ENCODE results near the gene TLR9.

TLR9 gene

DNA sequence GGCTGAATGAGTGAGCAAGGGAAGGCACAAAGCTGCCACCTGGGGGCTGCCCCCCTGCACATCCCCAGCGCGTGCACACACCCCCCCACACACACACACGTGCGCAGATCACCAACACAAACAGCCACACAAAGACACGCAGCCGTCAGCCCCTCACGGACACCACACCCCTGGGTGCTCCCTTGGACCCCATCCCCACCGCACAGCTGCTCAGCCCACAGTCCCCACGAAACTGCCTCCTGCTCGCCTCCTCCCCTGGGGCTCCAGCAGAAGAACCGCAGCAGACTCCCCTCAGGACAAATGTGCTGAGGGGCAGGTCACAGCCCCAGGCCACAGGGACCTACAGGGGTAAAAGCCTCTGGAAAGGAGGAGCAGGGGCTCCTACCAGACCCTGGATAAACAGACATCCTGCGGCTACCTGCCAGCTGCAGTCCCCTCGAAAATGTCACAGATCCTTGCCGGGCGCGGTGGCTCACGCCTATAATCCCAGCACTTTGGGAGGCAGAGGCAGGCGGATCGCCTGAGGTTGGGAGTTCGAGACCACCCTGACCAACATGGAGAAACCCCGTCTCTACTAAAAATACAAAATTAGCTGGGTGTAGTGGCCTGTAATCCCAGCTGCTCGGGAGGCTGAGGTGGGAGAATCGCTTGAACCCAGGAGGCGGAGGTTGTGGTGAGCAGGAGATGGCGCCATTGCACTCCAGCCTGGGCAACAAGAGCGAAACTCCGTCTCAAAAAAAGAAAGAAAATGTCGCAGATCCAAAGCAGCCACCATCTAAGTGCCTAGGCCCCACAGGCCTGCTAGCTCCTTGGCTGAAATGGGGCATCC is 7.0 kb upstream of the TLR9 start:
- no peak for DNase-seq

DNA sequence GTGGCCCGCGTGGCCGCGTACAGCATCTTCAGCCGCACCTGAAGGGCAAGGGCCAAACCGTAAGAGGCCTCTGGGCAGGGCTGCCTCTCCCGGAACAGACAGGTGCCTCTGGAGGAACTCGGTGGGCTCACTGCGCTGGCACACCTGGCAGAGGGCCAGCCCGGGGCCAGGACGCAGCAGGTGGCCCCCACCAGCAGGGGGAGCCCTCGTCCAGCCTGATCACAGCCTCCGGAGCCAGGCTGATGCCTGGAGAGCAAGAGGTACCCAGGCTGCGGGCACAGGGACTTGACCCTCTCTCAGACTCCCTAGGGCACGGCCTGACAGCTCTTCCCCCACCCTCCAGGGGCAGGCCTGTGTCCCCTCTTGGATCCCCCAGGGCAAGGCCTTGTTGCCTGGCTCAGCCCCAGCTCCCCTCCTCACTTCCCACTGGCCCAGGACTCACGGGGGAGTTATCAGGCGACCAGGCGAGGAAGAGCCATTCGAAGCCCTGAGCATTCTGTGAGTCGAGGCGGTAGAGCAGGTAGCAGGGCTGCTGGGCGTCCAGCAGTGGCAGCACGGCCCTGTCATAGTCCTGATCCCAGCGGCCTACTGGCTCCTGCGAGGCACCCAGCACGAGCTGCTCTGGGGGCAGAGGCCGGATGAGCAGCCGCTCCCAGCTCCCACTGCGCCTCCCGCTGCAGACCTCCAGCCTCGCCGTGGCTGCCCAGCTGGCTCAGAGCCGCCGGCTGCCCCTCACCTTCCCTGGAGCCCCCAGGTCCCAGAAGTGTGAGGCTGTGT is 6.2 kb upstream of the TLR9 start:
- DNase-seq = peak; percentile 92

DNA sequence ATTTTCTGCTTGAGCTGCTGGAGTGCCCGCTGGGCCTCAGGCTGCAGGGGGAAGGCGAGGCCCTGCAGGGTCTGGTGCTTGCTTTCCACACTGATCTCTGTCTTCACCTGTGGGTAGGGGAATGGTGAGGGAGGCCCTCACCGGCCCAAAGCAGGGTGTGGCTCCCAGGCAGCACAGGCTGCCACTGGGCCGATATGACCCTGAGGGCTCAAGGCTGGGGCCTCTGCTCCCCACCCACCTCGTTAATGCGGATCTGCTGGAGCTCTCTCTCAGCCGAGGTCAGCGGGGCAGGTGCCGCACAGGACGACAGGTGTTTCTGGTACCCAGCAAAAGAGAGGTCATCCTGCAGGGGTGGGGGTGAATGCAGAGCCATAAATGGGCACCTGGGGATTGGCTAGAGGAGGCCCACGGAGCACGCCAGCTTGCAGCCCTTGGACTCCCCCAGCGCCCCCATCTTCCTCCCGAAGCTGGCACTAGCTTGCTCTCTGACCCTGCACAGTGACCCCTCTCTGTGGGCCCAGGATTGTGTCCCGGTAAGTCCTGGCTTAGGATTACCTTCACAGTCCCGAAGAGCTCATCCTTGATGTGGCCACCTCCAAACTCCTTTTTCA is 5.5 kb upstream of the TLR9 start:
- no peak for DNase-seq

- DNase-seq = no peak
Measured at GRCh38 chr3:52230461-52230860, 5.0 kb upstream of the TLR9 start.

DNA sequence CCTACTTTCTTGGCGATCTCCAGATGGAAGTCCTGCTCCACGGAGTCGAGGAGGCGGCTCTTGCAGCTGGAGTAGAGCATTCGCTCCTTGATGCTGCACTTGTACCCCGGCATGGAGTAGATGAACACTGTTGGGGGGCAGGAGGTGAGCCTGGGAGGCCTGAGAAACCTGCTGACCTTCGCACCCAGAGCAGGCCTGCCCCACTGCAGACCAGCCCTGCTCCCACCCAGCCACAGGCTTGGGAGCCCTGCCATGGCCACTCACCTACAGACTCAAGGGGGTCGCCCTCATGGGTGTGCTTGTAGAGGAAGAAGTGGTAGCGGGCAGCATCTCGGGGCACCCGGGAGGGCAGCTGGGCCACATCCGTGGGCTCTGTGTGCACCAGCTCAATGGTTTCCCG is 4.2 kb upstream of the TLR9 start:
- DNase-seq = no peak

DNA sequence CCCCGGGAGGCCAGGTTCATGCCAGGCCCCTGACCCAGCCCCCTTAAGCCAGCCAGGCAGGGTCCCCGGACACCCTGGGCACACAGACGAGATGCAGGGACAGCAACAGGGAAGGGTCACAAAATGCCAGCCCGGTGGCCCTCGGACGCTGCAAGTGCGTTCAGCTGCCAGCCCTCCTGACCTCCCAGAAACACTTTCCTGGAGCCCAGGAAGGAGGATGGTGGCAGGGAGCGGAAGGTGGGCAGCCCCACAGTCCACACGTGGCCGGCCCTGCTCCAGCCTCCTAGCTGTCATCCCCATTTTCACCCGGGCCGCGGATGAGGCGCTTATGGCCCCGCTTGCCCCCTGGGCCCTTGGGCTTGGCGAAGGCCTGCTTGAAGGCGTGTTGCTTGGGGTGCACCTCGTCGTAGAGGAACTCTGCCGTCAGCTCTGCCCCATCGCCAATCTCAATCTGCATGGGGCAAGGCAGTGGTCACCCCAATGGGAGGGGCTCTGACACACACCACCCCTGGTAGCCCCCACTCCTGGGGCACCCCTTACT is 3.4 kb upstream of the TLR9 start:
- DNase-seq = no peak

DNA sequence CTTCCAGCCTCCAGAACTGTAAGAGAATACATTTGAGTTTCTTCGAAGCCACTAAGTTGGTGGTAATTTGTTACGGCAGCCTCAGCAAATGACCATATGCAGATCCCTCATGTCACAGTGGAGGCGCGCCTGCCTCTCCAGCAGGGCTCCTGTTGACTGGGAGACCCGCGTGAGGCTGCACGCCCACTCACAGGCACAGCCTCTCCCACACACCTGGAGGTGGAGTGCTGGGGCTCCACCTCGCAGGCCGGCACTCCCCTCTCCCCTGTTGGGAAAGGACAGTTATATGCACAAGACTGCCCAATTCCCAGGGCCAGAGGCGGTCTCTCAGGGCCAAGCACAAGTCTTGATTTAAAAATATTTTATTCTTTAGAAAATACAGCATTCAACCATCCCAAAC is 2.8 kb upstream of the TLR9 start:
- no peak for DNase-seq

DNA sequence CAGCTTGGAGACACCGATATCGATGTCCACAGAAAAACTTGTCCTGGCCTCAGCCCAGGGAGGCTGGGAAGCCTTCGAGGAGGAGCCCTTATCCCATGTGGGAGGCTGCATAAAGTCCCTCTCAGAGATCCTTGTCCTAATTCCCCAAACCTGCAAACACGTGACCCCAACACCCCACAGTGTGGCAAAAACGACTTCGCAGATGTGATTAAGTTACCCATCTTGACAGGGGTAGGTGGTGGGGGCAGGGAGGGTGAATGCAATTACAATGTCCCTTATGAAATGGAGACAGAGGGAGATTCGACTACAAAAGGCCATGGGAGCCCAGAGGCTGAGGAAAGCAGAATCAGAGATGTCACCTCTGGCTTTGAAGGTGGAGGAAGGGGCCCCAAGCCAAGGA is 2.3 kb upstream of the TLR9 start:
- no peak for DNase-seq

GRCh38 chr3:52227117-52227516 is 1.7 kb upstream of the TLR9 start:
- DNase-seq = no peak

DNA sequence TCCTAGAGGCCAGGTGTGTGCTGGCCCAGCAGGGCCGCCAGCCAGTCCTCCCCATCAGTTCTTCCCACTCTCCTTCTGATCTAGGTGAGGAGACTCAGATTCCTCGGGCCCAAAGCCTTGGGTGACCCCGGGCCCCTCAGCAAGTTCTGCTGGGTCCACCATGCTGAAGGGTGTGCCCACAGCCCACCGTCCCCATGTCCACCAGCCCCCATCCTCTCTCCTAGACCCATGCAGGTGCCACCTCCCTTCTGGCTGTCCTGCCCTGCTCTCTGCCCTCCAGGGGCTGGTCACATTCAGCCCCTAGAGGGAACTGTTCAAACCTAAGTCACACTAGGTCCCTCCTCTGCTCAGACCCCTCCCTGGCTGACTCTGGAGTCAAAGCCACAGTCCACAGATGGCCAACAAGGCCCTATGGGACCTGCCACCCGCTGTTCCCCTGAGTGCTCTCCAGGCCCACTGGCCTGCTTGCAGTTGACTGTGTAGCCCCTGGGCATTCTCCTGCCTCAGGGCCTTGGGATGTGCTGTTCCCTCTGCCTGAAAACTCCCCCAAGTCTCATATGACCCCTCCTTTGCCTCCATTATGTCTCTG is 878 bp upstream of the TLR9 start:
- DNase-seq = no peak

- DNase-seq = no peak
Measured at GRCh38 chr3:52223449-52224408, 1.7 kb downstream of the TLR9 start.

DNA sequence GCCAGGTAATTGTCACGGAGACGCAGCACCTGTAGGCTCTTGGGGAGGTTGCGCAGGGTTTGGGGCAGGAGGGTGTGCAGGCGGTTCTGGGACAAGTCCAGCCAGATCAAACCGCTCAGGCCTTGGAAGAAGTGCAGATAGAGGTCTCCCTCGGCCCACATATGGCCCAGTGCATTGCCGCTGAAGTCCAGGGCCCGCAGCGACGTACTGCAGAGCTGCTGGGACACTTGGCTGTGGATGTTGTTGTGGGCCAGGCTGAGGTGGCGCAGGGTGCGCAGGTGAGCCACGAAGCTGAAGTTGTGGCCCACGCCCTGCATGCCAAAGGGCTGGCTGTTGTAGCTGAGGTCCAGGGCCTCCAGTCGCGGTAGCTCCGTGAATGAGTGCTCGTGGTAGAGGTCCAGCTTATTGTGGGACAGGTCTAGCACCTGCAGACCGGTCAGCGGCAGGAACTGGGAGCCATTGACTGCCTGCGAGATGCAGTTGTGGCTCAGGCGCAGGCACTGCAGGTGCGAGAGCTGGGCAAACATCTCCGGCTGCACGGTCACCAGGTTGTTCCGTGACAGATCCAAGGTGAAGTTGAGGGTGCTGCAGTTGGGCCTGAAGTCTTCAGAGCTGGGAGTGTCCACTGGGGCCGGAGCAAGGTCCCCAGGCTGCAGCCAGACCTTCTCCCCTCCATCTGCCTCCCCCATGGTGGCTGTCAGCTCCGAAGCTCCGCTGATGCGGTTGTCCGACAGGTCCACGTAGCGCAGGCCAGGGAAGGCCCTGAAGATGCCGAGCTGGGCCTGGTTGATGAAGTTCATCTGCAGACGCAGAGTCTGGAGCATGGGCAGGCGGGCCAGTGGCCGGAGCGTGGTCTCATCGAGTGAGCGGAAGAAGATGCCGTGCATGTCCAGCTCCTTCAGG is 2.9 kb downstream of the TLR9 start:
- no peak for DNase-seq

GRCh38 chr3:52221563-52222318 is 3.7 kb downstream of the TLR9 start:
- peak; percentile 64 for DNase-seq

- no peak for DNase-seq
Measured at GRCh38 chr3:52221141-52221562, 4.3 kb downstream of the TLR9 start.

DNA sequence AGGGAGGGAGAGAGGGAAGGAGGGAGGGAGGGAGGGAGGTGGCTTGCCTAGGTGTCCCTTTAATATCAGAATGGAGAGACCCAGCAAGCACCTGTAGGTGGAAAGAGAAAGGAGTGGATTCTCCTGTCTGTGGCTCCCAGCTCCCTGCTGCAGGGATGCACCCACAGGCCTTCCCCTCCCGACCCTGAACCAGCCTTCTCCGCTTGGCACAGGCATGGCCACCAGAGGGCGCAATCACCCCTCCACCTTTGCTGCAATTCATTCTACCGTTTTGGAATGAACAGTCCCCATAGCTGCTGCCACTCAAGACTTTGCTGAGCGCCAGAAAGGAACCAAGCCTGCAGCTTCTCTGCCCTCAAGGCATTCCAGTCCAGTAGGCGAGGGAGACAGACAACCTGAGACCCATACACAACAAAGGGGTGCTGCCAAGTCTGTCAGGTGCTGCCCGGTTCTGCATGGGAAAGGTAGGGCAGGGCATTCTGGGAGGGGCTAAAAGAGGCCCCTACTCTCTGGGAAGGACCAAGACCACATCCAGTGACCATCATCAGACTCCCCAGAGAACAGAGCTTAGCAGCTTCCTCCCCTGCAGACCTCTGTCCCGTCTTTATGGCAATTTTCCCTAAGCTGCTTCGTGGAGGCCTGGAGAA is 4.9 kb downstream of the TLR9 start:
- peak; percentile 89 for DNase-seq

DNA sequence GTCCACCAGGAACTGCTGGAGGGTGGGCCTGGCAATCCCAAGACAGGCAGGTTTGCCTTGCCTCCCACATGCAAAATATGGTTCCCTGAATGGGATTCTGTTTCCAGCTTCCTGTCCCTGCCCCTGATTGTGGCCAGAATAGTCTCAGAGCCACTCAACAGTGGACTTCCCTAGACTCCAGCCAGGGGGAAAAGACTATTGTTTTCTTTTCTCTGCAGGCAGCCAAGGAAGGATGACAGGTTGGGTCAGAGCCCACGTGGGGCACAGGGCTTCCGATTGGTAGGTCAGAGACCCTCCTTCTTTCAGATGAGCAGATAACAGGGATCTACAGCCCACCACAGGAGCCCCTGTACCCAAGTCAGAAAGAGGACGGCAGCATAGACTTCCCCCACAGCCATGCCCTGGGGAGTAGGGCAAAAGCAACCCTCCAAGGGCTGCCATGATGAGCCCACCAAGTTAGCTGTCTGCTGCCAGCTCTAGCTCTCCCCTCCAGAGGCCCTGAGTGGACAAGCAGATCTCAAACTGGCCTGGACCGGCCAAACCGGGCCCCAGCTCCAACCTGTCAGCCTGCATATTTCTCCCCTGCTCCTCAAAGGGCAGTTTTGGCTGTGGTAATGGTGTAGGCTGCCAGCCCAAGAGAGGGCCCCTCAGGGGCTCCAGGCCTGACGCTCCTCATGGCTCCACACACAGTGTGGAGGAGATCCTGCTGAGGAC is 6.4 kb downstream of the TLR9 start:
- no peak for DNase-seq

GRCh38 chr3:52218454-52218853 is 7.0 kb downstream of the TLR9 start:
- DNase-seq = peak; percentile 46

DNA sequence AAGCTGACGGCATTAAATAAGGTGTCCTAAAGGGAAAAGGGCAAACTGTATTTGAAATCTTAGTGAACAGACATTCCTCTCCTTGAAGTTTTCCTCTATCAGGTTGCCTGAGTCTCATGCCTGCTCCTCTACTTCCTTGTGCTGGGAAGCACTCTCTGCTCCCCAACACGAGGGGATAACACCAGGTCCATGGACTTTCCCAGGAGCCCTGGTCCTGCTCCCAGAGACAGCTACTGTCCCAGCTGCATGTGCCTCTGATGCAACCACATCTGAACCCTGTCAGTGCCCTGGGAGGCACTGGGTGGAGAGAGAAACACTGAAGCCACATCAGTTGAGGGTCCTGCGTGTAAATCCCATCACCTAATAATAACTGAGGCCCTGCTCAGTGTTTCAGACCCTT is 7.4 kb downstream of the TLR9 start:
- no peak for DNase-seq

GRCh38 chr3:52217409-52217805 is 8.0 kb downstream of the TLR9 start:
- DNase-seq = no peak
